Measurements from ENCODE around the gene STMND1. TPM values are rescaled to one million over a fixed set of nuclear protein-coding genes. Genes with fewer than 3 reads are reported as not detected.

Gene STMND1
- total RNA-seq, 2 donors from 2014 or later = 0.18 TPM; not detected in 1

- Histone ChIP-seq H3K36me3 (ENCODE audit: control insufficient read depth, insufficient read depth, low read length) (no peaks in the 10 kb centered on the region), H3K9me3 (ENCODE audit: control insufficient read depth, low read length) (no peaks in the 10 kb centered on the region), H3K27me3 (ENCODE audit: control insufficient read depth, insufficient read depth, low read length, poor library complexity, severe bottlenecking) (no peaks in the 10 kb centered on the region), H3K4me3 (ENCODE audit: low read length) (no peak overlapping the region), H3K4me1 (ENCODE audit: control insufficient read depth, insufficient read depth, low read length) (no peaks in the 10 kb centered on the region), H3K27ac (ENCODE audit: low read depth, low read length) (no peak overlapping the region), H3K9ac (ENCODE audit: extremely low read depth, low read length, poor library complexity, severe bottlenecking) (no peak overlapping the region)
- Mint-ChIP-seq H3K4me1 (no peaks in the 10 kb centered on the region), H3K4me3 (no peak overlapping the region), H3K36me3 (ENCODE audit: low read depth) (no peaks in the 10 kb centered on the region), H3K9me3 (no peaks in the 10 kb centered on the region), H3K27me3 (ENCODE audit: insufficient read depth) (no peaks in the 10 kb centered on the region), H3K27ac (no peak overlapping the region)
- no peak for TF ChIP-seq CTCF (conservative IDR thresholded peaks at IDR 0.05)
- WGBS, 2 experiments (ENCODE audit: insufficient coverage in 1 of 2, insufficient read length in 1 of 2) = 96 to 100% methylated on average over 4 to 6 of the region's 6 CpGs
- DNase-seq = no peak
Observed at GRCh38 chr6:17169711-17170110, 67.9 kb downstream of the STMND1 start.

GRCh38 chr6:17172836-17173470, 71.1 kb downstream of the STMND1 start:
- no peak overlapping the region for H3K4me3 Mint-ChIP-seq
- H3K27ac Mint-ChIP-seq = no peak overlapping the region
- no peaks in the 10 kb centered on the region for H3K9me3 Mint-ChIP-seq
- H3K27me3 ChIP-seq (ENCODE audit: control insufficient read depth, insufficient read depth, low read length, poor library complexity, severe bottlenecking) = no peaks in the 10 kb centered on the region
- H3K9ac ChIP-seq (ENCODE audit: extremely low read depth, low read length, poor library complexity, severe bottlenecking) = no peak overlapping the region
- H3K9me3 ChIP-seq (ENCODE audit: control insufficient read depth, low read length) = no peaks in the 10 kb centered on the region
- H3K27ac ChIP-seq (ENCODE audit: low read depth, low read length) = no peak overlapping the region
- DNase-seq = no peak
- H3K36me3 Mint-ChIP-seq (ENCODE audit: low read depth) = no peaks in the 10 kb centered on the region
- no peaks in the 10 kb centered on the region for H3K36me3 ChIP-seq (ENCODE audit: control insufficient read depth, insufficient read depth, low read length)
- no peak for TF ChIP-seq CTCF (conservative IDR thresholded peaks at IDR 0.05)
- H3K4me3 ChIP-seq (ENCODE audit: low read length) = no peak overlapping the region
- H3K27me3 Mint-ChIP-seq (ENCODE audit: insufficient read depth) = peaks cover 3% of the 10 kb centered on the region
- H3K4me1 ChIP-seq (ENCODE audit: control insufficient read depth, insufficient read depth, low read length) = no peaks in the 10 kb centered on the region
- no peaks in the 10 kb centered on the region for H3K4me1 Mint-ChIP-seq
- WGBS, 2 experiments (ENCODE audit: insufficient coverage in 1 of 2, insufficient read length in 1 of 2) = 67 to 70% methylated on average over 4 of the region's 4 CpGs

GRCh38 chr6:17178326-17178725, 76.5 kb downstream of the STMND1 start:
- Histone ChIP-seq H3K27me3 (ENCODE audit: control insufficient read depth, insufficient read depth, low read length, poor library complexity, severe bottlenecking) (no peaks in the 10 kb centered on the region), H3K27ac (ENCODE audit: low read depth, low read length) (no peak overlapping the region), H3K36me3 (ENCODE audit: control insufficient read depth, insufficient read depth, low read length) (no peaks in the 10 kb centered on the region), H3K4me3 (ENCODE audit: low read length) (no peak overlapping the region), H3K9ac (ENCODE audit: extremely low read depth, low read length, poor library complexity, severe bottlenecking) (no peak overlapping the region), H3K4me1 (ENCODE audit: control insufficient read depth, insufficient read depth, low read length) (no peaks in the 10 kb centered on the region), H3K9me3 (ENCODE audit: control insufficient read depth, low read length) (no peaks in the 10 kb centered on the region)
- no peak overlapping the region for H3K27ac Mint-ChIP-seq
- DNase-seq = no peak
- TF ChIP-seq CTCF (conservative IDR thresholded peaks at IDR 0.05) = no peak
- peaks cover 2% of the 10 kb centered on the region for H3K9me3 Mint-ChIP-seq
- peaks cover 5% of the 10 kb centered on the region for H3K27me3 Mint-ChIP-seq (ENCODE audit: insufficient read depth)
- 93 to 100% methylated on average over 1 to 2 of the region's 2 CpGs for WGBS, 2 experiments (ENCODE audit: insufficient coverage in 1 of 2, insufficient read length in 1 of 2)
- H3K4me1 Mint-ChIP-seq = no peaks in the 10 kb centered on the region
- H3K36me3 Mint-ChIP-seq (ENCODE audit: low read depth) = no peaks in the 10 kb centered on the region
- no peak overlapping the region for H3K4me3 Mint-ChIP-seq
